OCI-LY3 (cell line): Measurements from ENCODE around the gene ATG9B.

Experiments
- H2AFZ ChIP-seq: fragments of 200-600, 300-600 bp; shearing (Covaris generic); 2 replicates; pipeline ENCODE4 v1.6.0; 2014; ENCODE audit warnings: antibody characterized with exemption, low read depth, low read length
- H3K27ac ChIP-seq: fragments of 200-600, 300-600 bp; sonication (generic); 2 replicates; pipeline ENCODE4 v1.5.1; 2014; ENCODE audit warnings: mild to moderate bottlenecking, low read length, moderate library complexity, mixed read lengths
- H3K27me3 ChIP-seq: fragments of 200-600, 300-600 bp; sonication (generic); 2 replicates; pipeline ENCODE4 v1.6.1; 2014; ENCODE audit warnings: low read depth, low read length, mixed read lengths
- H3K36me3 ChIP-seq: fragments of 200-600, 300-600 bp; sonication (generic); replicated peaks from 2 replicates; pipeline ENCODE3; 2014; ENCODE audit warnings: low read depth, low read length, mixed read lengths
- H3K4me1 ChIP-seq: fragments of 300-600, 200-600 bp; sonication (generic); 2 replicates; pipeline ENCODE4 v1.6.1; 2014; ENCODE audit warnings: low read length, mixed read lengths
- H3K4me2 ChIP-seq: fragments of 200-600, 300-600 bp; sonication (generic); 2 replicates; pipeline ENCODE4 v1.6.1; 2014; ENCODE audit warnings: low read length, mixed read lengths
- H3K4me3 ChIP-seq: fragments of 300-600, 200-600 bp; sonication (generic); 2 replicates; pipeline ENCODE4 v1.5.1; 2014; ENCODE audit warnings: antibody characterized with exemption, mild to moderate bottlenecking, low read length, moderate library complexity
- H3K79me2 ChIP-seq: fragments of 300-600, 200-600 bp; shearing (Covaris generic); 2 replicates; pipeline ENCODE4 v1.6.1; 2014; ENCODE audit warnings: mild to moderate bottlenecking, low read length, mixed read lengths
- H3K9ac ChIP-seq: fragments of 300-600, 200-600 bp; shearing (Covaris generic); 2 replicates; pipeline ENCODE4 v1.6.0; 2014; ENCODE audit warnings: mild to moderate bottlenecking, low read length, moderate library complexity
- H3K9me3 ChIP-seq: fragments of 200-600, 300-600 bp; shearing (Covaris generic); 2 replicates; pipeline ENCODE4 v1.6.1; 2014; ENCODE audit warnings: low read length, mixed read lengths; ENCODE audit not compliant: insufficient read depth
- H4K20me1 ChIP-seq: fragments of 200-600, 300-600 bp; sonication (generic); 2 replicates; pipeline ENCODE4 v1.6.1; 2016; ENCODE audit warnings: low read length, mixed read lengths; ENCODE audit not compliant: insufficient read depth
- CTCF ChIP-seq: fragments of 200-600, 300-600 bp; sonication (generic); IDR thresholded peaks from 2 replicates; pipeline ENCODE4 v1.5.1; 2014; ENCODE audit warnings: antibody characterized with exemption, low read length, low read depth
- EZH2phosphoT487 ChIP-seq: fragments of 200-600 bp; shearing (Covaris generic); IDR thresholded peaks from 2 replicates; pipeline ENCODE4 v1.6.1; 2018; ENCODE audit warnings: antibody characterized with exemption, mixed run types, low read depth

Gene ATG9B

DNA sequence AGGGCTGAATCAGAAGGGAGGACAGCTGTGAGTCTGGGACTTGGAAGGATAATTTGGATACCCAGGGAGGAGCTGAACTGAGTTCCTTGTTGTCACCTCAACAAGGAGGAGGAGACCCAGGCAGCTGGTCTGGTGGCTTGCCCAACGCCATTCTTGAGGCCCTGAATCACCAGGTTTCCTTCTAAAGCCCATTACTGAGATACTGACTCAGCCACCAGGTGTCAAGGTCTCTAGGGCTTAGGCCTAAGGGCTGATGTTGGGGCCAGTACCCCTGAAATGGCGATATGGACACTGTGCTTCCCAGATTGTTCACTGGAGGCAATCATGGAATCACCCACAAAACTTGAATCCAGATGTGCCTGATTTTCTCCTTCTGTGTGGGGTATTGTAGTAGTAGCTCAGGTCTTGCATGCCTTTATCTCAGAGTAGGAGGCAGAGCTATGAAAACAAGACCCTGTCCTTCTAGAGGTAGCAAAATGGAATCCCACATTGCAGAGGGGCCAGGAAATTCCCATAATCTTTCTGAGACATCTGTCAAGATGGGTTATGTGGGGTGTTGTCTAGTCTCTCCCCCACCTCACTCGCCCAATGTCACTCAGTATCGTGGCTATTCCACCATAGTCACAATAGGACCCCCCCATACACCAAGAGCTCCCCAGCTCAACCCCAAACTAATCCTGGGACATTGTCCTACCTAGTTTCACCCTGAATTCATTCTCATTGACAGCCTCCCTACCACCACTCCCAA is 1.8 kb upstream of the ATG9B start:
- Histone ChIP-seq H3K27me3 (no peaks in the 10 kb centered on the region), H4K20me1 (no peaks in the 10 kb centered on the region), H3K36me3 (no peaks in the 10 kb centered on the region), H3K4me2 (no peak overlapping the region), H3K9me3 (no peaks in the 10 kb centered on the region), H2AFZ (no peak overlapping the region), H3K27ac (no peak overlapping the region), H3K79me2 (peaks cover 11% of the 10 kb centered on the region), H3K9ac (no peak overlapping the region), H3K4me3 (no peak overlapping the region), H3K4me1 (peaks cover 10% of the 10 kb centered on the region)
- TF ChIP-seq EZH2phosphoT487 (no peak), CTCF (no peak)

- Histone ChIP-seq H3K4me2 (no peak overlapping the region), H3K36me3 (no peaks in the 10 kb centered on the region), H3K4me1 (peaks cover 10% of the 10 kb centered on the region), H3K9me3 (no peaks in the 10 kb centered on the region), H3K9ac (no peak overlapping the region), H4K20me1 (no peaks in the 10 kb centered on the region), H2AFZ (no peak overlapping the region), H3K4me3 (no peak overlapping the region), H3K79me2 (no peaks in the 10 kb centered on the region), H3K27ac (no peak overlapping the region), H3K27me3 (0 out of 2 replicates have a peak, but pooled peaks cover 6% of the 10 kb centered on the region)
- TF ChIP-seq CTCF: no peak
- TF ChIP-seq EZH2phosphoT487: no peak
Observed at GRCh38 chr7:151023232-151023631, 1.1 kb downstream of the ATG9B start.

DNA sequence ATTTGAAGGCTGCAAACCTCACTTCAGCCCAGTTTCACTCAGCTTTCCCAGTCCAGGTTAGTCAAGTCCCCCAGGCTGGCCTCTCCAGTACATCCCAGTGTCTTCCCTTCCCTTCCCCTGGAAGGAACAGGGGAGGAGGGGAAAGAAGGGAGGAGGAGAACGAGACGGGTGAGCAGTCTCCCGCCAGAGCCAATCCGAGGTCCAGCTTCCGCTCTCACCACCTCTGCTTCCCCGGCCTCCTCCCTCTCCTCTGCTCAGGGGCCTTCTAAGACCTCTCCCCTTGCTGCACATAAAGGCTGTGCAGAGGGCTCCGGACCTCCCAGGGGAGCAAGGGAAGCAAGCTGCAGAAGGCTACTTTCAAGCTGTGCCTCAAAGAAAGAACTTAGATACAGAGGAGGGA is 4.1 kb downstream of the ATG9B start:
- Histone ChIP-seq H4K20me1 (no peaks in the 10 kb centered on the region), H3K9me3 (no peaks in the 10 kb centered on the region), H3K27me3 (0 out of 2 replicates have a peak, but pooled peaks cover 6% of the 10 kb centered on the region), H3K79me2 (no peaks in the 10 kb centered on the region), H3K4me2 (no peak overlapping the region), H2AFZ (no peak overlapping the region), H3K27ac (no peak overlapping the region), H3K9ac (no peak overlapping the region), H3K4me1 (peaks cover 7% of the 10 kb centered on the region; the same call in 1 of the 2 replicates), H3K36me3 (no peaks in the 10 kb centered on the region), H3K4me3 (no peak overlapping the region)
- TF ChIP-seq EZH2phosphoT487 (no peak), CTCF (no peak)

- 0 out of 2 replicates have a peak, but pooled peaks cover 6% of the 10 kb centered on the region for H3K27me3 ChIP-seq
- no peak overlapping the region for H3K4me3 ChIP-seq
- H4K20me1 ChIP-seq: no peaks in the 10 kb centered on the region
- H3K9me3 ChIP-seq: no peaks in the 10 kb centered on the region
- no peak overlapping the region for H3K9ac ChIP-seq
- no peak overlapping the region for H2AFZ ChIP-seq
- no peak overlapping the region for H3K27ac ChIP-seq
- no peaks in the 10 kb centered on the region for H3K79me2 ChIP-seq
- TF ChIP-seq CTCF: no peak
- no peak for TF ChIP-seq EZH2phosphoT487
- H3K4me1 ChIP-seq: peaks cover 7% of the 10 kb centered on the region; the same call in 1 of the 2 replicates
- no peak overlapping the region for H3K4me2 ChIP-seq
- H3K36me3 ChIP-seq: no peaks in the 10 kb centered on the region
Observed at GRCh38 chr7:151019130-151019447, 5.2 kb downstream of the ATG9B start.
